Mammary epithelial cell (primary cell): ENCODE results near the gene MS4A3.
"Not testable (repeated sequence)": the region's sequence is repeated elsewhere in the genome, so short reads cannot be mapped to it uniquely, and the experiment has no call there.

Source experiments
- EZH2 ChIP-seq: IDR thresholded peaks from 2 replicates; pipeline ENCODE4 v1.6.1; 2012; ENCODE audit warnings: low read length, inconsistent platforms, borderline replicate concordance
- TF ChIP-seq, protein P1 (sequence below), 2 donors: IDR thresholded peaks in 1 of 2; conservative IDR thresholded peaks in 1 of 2; 2 replicates each; pipeline ENCODE4 v1.5.1; 2011 to 2012; ENCODE audit warnings: inconsistent platforms in 2 of 2, low read length in 2 of 2, mild to moderate bottlenecking in 2 of 2, control low read depth in 1 of 2, low read depth in 1 of 2; ENCODE audit not compliant: insufficient read depth in 1 of 2; ENCODE audit errors: extremely low read depth in 1 of 2

DNA sequence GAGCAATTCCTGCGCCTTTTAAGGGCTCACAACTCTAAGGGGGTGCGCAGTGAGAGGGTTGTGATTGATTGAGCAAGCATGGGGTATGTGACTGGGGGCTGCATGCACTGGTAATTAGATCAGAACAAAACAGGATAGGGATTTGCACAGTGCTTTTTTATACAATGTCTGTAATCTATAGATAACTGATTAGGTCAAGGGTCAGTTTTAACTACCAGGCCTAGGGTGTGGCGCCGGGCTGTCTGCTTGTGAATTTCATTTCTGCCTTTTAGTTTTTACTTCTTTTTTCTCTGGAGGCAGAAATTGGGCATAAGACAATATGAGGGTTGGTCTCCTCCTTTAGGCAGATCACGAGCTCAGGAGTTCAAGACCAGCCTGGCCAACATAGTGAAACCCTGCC is 52.2 kb downstream of the MS4A3 start:
- TF ChIP-seq, protein P1, sequence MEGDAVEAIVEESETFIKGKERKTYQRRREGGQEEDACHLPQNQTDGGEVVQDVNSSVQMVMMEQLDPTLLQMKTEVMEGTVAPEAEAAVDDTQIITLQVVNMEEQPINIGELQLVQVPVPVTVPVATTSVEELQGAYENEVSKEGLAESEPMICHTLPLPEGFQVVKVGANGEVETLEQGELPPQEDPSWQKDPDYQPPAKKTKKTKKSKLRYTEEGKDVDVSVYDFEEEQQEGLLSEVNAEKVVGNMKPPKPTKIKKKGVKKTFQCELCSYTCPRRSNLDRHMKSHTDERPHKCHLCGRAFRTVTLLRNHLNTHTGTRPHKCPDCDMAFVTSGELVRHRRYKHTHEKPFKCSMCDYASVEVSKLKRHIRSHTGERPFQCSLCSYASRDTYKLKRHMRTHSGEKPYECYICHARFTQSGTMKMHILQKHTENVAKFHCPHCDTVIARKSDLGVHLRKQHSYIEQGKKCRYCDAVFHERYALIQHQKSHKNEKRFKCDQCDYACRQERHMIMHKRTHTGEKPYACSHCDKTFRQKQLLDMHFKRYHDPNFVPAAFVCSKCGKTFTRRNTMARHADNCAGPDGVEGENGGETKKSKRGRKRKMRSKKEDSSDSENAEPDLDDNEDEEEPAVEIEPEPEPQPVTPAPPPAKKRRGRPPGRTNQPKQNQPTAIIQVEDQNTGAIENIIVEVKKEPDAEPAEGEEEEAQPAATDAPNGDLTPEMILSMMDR (conservative IDR thresholded peaks at IDR 0.05 in 1 of 2, IDR thresholded peaks at IDR 0.05 in 1 of 2; ENCODE audit: extremely low read depth in 1 of 2, insufficient read depth in 1 of 2, low read depth in 1 of 2, low read length in 2 of 2): not testable (repeated sequence)
- not testable (repeated sequence) for TF ChIP-seq EZH2
